Uterus (tissue), 2 donors: ENCODE measurements around the gene BICRAL.

Experiments
- POLR2A ChIP-seq, 2 donors: fragments of 450-650 bp; IDR thresholded peaks; one replicate each; pipeline ENCODE4 v1.6.1; 2016; ENCODE audit warnings: antibody characterized with exemption in 2 of 2, mild to moderate bottlenecking in 1 of 2, moderate library complexity in 1 of 2
- TF ChIP-seq, protein P1 (sequence below), 4 experiments: fragments of 200-600 bp in 2 of 4; fragments of 450-650 bp in 2 of 4; sonication (generic) in 2 of 4; IDR thresholded peaks; one replicate each; pipeline ENCODE4 v1.5.1; 2016 to 2019; ENCODE audit warnings: antibody characterized with exemption in 4 of 4, mild to moderate bottlenecking in 2 of 4, moderate library complexity in 1 of 4

DNA sequence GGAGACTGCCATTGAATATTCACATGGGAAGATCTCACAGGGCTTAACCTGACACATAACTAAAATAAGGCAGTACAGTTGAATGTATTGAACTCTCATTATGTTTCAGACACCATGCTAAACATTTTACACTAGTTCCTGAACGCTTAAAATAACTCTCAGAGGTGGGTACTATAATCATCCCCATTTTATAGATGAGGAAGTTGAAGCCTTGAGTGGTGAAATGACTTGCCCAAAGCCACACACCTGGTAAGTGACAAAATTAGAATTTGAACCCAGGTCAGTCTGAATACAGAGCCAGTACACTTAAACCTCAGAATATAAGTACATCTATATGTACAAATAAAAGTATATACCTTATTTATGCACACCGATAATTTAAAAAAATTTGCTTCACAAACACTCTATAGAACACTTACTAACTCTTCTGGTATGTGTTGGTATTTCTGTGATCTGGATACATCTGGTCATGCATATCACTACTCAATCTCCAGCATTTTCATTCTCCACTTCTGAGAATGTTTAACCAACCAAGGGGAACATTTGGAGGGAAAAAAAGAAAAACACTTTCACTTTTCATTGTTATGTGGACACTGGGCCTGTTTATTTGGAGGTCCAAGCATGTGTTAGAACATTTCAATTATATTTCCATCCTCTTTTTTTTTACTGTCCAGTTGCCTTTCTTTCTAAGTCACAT is 4.6 kb upstream of the BICRAL start:
- TF ChIP-seq, protein P1, sequence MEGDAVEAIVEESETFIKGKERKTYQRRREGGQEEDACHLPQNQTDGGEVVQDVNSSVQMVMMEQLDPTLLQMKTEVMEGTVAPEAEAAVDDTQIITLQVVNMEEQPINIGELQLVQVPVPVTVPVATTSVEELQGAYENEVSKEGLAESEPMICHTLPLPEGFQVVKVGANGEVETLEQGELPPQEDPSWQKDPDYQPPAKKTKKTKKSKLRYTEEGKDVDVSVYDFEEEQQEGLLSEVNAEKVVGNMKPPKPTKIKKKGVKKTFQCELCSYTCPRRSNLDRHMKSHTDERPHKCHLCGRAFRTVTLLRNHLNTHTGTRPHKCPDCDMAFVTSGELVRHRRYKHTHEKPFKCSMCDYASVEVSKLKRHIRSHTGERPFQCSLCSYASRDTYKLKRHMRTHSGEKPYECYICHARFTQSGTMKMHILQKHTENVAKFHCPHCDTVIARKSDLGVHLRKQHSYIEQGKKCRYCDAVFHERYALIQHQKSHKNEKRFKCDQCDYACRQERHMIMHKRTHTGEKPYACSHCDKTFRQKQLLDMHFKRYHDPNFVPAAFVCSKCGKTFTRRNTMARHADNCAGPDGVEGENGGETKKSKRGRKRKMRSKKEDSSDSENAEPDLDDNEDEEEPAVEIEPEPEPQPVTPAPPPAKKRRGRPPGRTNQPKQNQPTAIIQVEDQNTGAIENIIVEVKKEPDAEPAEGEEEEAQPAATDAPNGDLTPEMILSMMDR (IDR thresholded peaks at IDR 0.05), result no peak
- no peak for TF ChIP-seq POLR2A (IDR thresholded peaks at IDR 0.05)
